MCF 10A (cell line): ENCODE results near the gene LHX2. TPM values are rescaled to one million over a fixed set of nuclear protein-coding genes. Genes with fewer than 3 reads are reported as not detected.

ENCODE experiments used
- BruUV-seq: library from RNA; stranded (reverse); fragments of 400-500 nt; replicated peaks from 2 replicates; lab custom pipeline; 2021; lab: Mats Ljungman, UMichigan
- CTCF ChIA-PET: fragments of 300-600 bp; sonication (Branson Sonifier 250); formaldehyde crosslinking; extraction: SDS; loops from one replicate; lab custom pipeline; 2021; ENCODE audit warnings: antibody characterized with exemption, inconsistent platforms; lab: Yijun Ruan, JAX
- POLR2A ChIA-PET: fragments of 300-600, 350-650 bp; sonication (Branson Sonifier 250); formaldehyde crosslinking; extraction: SDS; loops from one replicate; lab custom pipeline; 2020; ENCODE audit warnings: antibody characterized with exemption, inconsistent platforms; lab: Yijun Ruan, JAX
- DNase-seq: peaks from one replicate; pipeline ENCODE4 v3.0.0-alpha.2; 2018; ENCODE audit not compliant: unreplicated experiment
- H3K27ac Mint-ChIP-seq: one replicate; pipeline ENCODE4 v1.8.0; 2022; ENCODE audit warnings: mild to moderate bottlenecking, low read depth, mixed read lengths; ENCODE audit not compliant: unreplicated experiment
- H3K27me3 Mint-ChIP-seq: one replicate; pipeline ENCODE4 v1.8.0; 2022; ENCODE audit warnings: mixed read lengths; ENCODE audit not compliant: insufficient read depth, unreplicated experiment
- H3K36me3 Mint-ChIP-seq: one replicate; pipeline ENCODE4 v1.8.0; 2022; ENCODE audit warnings: mild to moderate bottlenecking, moderate library complexity, mixed read lengths; ENCODE audit not compliant: insufficient read depth, unreplicated experiment
- H3K4me1 Mint-ChIP-seq: one replicate; pipeline ENCODE4 v1.8.0; 2022; ENCODE audit warnings: mixed read lengths; ENCODE audit not compliant: insufficient read depth, unreplicated experiment
- H3K4me3 Mint-ChIP-seq: one replicate; pipeline ENCODE4 v1.8.0; 2022; ENCODE audit warnings: mild to moderate bottlenecking, moderate library complexity, mixed read lengths; ENCODE audit not compliant: unreplicated experiment
- H3K9me3 Mint-ChIP-seq: one replicate; pipeline ENCODE4 v1.8.0; 2022; ENCODE audit warnings: mixed read lengths; ENCODE audit not compliant: unreplicated experiment
- CTCF ChIP-seq: fragments of 200-600 bp; IDR thresholded peaks from one replicate; pipeline ENCODE4 v1.8.0; 2022; ENCODE audit warnings: antibody characterized with exemption, mild to moderate bottlenecking; ENCODE audit not compliant: unreplicated experiment
- intact Hi-C: fragments of 100-400 bp; cut with micrococcal nuclease; formaldehyde crosslinking; loops from 2 replicates; pipeline ENCODE4 v1.14.1; 2022
- total RNA-seq: library from RNA; stranded (reverse); gene quantifications from 2 replicates; pipeline ENCODE4 v1.2.3, GENCODE V29; 2022

The LHX2 gene
- total RNA-seq, 1 experiment from 2014 or later = 0.63 TPM

GRCh38 chr9:124008303-124008693 is 3.3 kb upstream of the LHX2 start:
- TF ChIP-seq CTCF = no peak
- peaks cover 73% of the 10 kb centered on the region for H3K27me3 Mint-ChIP-seq
- no TSS peak for BruUV-seq
- peak; percentile 20 for DNase-seq
- POLR2A ChIA-PET = no interaction called here
- H3K4me3 Mint-ChIP-seq = no peak overlapping the region
- peaks cover 5% of the 10 kb centered on the region for H3K4me1 Mint-ChIP-seq
- no peaks in the 10 kb centered on the region for H3K9me3 Mint-ChIP-seq
- no peak overlapping the region for H3K27ac Mint-ChIP-seq
- intact Hi-C loops = no loop called here
- CTCF ChIA-PET = no interaction called here
- H3K36me3 Mint-ChIP-seq = no peaks in the 10 kb centered on the region

- intact Hi-C loops = no loop called here
- ChIA-PET CTCF (no interaction called here), POLR2A (no interaction called here)
- Mint-ChIP-seq H3K27ac (no peak overlapping the region), H3K9me3 (no peaks in the 10 kb centered on the region), H3K4me3 (no peak overlapping the region), H3K4me1 (peaks cover 5% of the 10 kb centered on the region), H3K36me3 (no peaks in the 10 kb centered on the region), H3K27me3 (peaks cover 67% of the 10 kb centered on the region)
- no TSS peak for BruUV-seq
- TF ChIP-seq CTCF = no peak
- no peak for DNase-seq
Measured at GRCh38 chr9:124008694-124009530, 2.7 kb upstream of the LHX2 start.

GRCh38 chr9:124009531-124010217 is 1.9 kb upstream of the LHX2 start:
- H3K9me3 Mint-ChIP-seq = no peaks in the 10 kb centered on the region
- peaks cover 59% of the 10 kb centered on the region for H3K27me3 Mint-ChIP-seq
- H3K27ac Mint-ChIP-seq = no peak overlapping the region
- ChIA-PET CTCF (no interaction called here), POLR2A (no interaction called here)
- TF ChIP-seq CTCF = no peak
- peaks cover 5% of the 10 kb centered on the region for H3K4me1 Mint-ChIP-seq
- intact Hi-C loops = no loop called here
- no peaks in the 10 kb centered on the region for H3K36me3 Mint-ChIP-seq
- H3K4me3 Mint-ChIP-seq = peak overlapping the region; percentile 69
- BruUV-seq = no TSS peak
- DNase-seq = no peak

GRCh38 chr9:124010303-124010664 is 1.3 kb upstream of the LHX2 start:
- CTCF ChIA-PET = interaction anchor here (0.6 kb wide), 1 partner anchor 20 kb away, joined by 4 read pairs; no protein-coding TSS in a partner anchor
- no peaks in the 10 kb centered on the region for H3K36me3 Mint-ChIP-seq

More at GRCh38 chr9:124010303-124010664, 1.3 kb upstream of the LHX2 start:
- no peak for TF ChIP-seq CTCF
- intact Hi-C loops = no loop called here
- H3K9me3 Mint-ChIP-seq = no peaks in the 10 kb centered on the region
- no peak for DNase-seq
- POLR2A ChIA-PET = no interaction called here
- BruUV-seq = no TSS peak
- peaks cover 53% of the 10 kb centered on the region for H3K27me3 Mint-ChIP-seq
- H3K4me3 Mint-ChIP-seq = peak overlapping the region; percentile 69
- H3K27ac Mint-ChIP-seq = no peak overlapping the region
- peaks cover 5% of the 10 kb centered on the region for H3K4me1 Mint-ChIP-seq
